Lower lobe of right lung (tissue), 2 donors: ENCODE results near the gene TRAF3IP3. TPM values are rescaled to one million over a fixed set of nuclear protein-coding genes. Genes with fewer than 3 reads are reported as not detected.

Source experiments
- ATAC-seq, 2 donors: fragments of 200-7000 bp; cut with Tn5 transposase; one replicate each; pipeline ENCODE4 v1.9.1; 2020 to 2022; ENCODE audit warnings: mild to moderate bottlenecking in 2 of 2, moderate library complexity in 2 of 2
- DNase-seq: peaks from one replicate; pipeline ENCODE4 v3.0.0-alpha.2; 2020
- H3K27ac ChIP-seq: fragments of 200-600 bp; one replicate; pipeline ENCODE4 v1.8.0; 2022
- H3K27me3 ChIP-seq: fragments of 200-600 bp; one replicate; pipeline ENCODE4 v1.8.0; 2022; ENCODE audit warnings: low read depth
- H3K36me3 ChIP-seq: fragments of 200-600 bp; one replicate; pipeline ENCODE4 v1.8.0; 2022; ENCODE audit warnings: mild to moderate bottlenecking
- H3K4me1 ChIP-seq: fragments of 200-600 bp; one replicate; pipeline ENCODE4 v1.8.0; 2022
- H3K4me3 ChIP-seq: fragments of 200-600 bp; one replicate; pipeline ENCODE4 v1.8.0; 2022; ENCODE audit warnings: mild to moderate bottlenecking
- H3K9me3 ChIP-seq: fragments of 200-600 bp; one replicate; pipeline ENCODE4 v1.8.0; 2022
- CTCF ChIP-seq: fragments of 200-600 bp; IDR thresholded peaks from one replicate; pipeline ENCODE4 v1.8.0; 2022; ENCODE audit warnings: antibody characterized with exemption, mild to moderate bottlenecking
- intact Hi-C: fragments of 100-400 bp; cut with DNase I; formaldehyde crosslinking; loops from one replicate; pipeline ENCODE4 v1.11.0; 2022
- total RNA-seq: library from RNA; stranded (reverse); fragmentation: NEBNext Ultra II Directional; extraction: Animal tissue kit (Norgen Biotek cat#: 25700); gene quantifications from one replicate; pipeline ENCODE4 v1.2.1, GENCODE V29; 2021
- donor health status: DM: no; HTN: yes; CAD: no; lungs with severe emphysema.

Gene TRAF3IP3
- total RNA-seq, 1 donor from 2014 or later = 12.4 TPM

- no peak overlapping the region for H3K4me3 ChIP-seq
- no peak for DNase-seq
Observed at GRCh38 chr1:209800984-209801834, 45.4 kb downstream of the TRAF3IP3 start.

GRCh38 chr1:209802117-209802779 lies 46.4 kb downstream of the TRAF3IP3 start:
- DNase-seq (no peak), ATAC-seq (no peak)
- Histone ChIP-seq H3K27me3 (no peaks in the 10 kb centered on the region), H3K36me3 (no peaks in the 10 kb centered on the region), H3K4me3 (no peak overlapping the region), H3K9me3 (no peaks in the 10 kb centered on the region), H3K27ac (no peak overlapping the region), H3K4me1 (peaks cover 11% of the 10 kb centered on the region)
- intact Hi-C loops = no loop called here
- no peak for TF ChIP-seq CTCF

More at GRCh38 chr1:209800984-209801834, 45.4 kb downstream of the TRAF3IP3 start:
- Histone ChIP-seq H3K27ac (no peak overlapping the region), H3K27me3 (no peaks in the 10 kb centered on the region), H3K4me1 (peaks cover 7% of the 10 kb centered on the region), H3K36me3 (no peaks in the 10 kb centered on the region), H3K9me3 (no peaks in the 10 kb centered on the region)
- intact Hi-C loops = no loop called here
- no peak for ATAC-seq
- no peak for TF ChIP-seq CTCF

- TF ChIP-seq CTCF = no peak
- no peaks in the 10 kb centered on the region for H3K9me3 ChIP-seq
- H3K4me1 ChIP-seq = peaks cover 11% of the 10 kb centered on the region
- no peak overlapping the region for H3K27ac ChIP-seq
- DNase-seq = no peak
- H3K4me3 ChIP-seq = no peak overlapping the region
- no peaks in the 10 kb centered on the region for H3K27me3 ChIP-seq
- no peak for ATAC-seq
- intact Hi-C loops = no loop called here
- H3K36me3 ChIP-seq = no peaks in the 10 kb centered on the region
Observed at GRCh38 chr1:209802780-209803152, 46.9 kb downstream of the TRAF3IP3 start.

GRCh38 chr1:209803568-209803967 lies 47.7 kb downstream of the TRAF3IP3 start:
- Histone ChIP-seq H3K4me1 (peaks cover 11% of the 10 kb centered on the region), H3K9me3 (no peaks in the 10 kb centered on the region), H3K27ac (no peak overlapping the region), H3K27me3 (no peaks in the 10 kb centered on the region), H3K4me3 (no peak overlapping the region), H3K36me3 (no peaks in the 10 kb centered on the region)
- intact Hi-C loops = no loop called here
- ATAC-seq = no peak
- no peak for TF ChIP-seq CTCF
- no peak for DNase-seq

GRCh38 chr1:209805341-209805781 lies 49.5 kb downstream of the TRAF3IP3 start:
- no peak for TF ChIP-seq CTCF
- DNase-seq (peak; percentile 57), ATAC-seq (peak; percentile 58 to 63)
- Histone ChIP-seq H3K4me1 (peaks cover 11% of the 10 kb centered on the region), H3K9me3 (no peaks in the 10 kb centered on the region), H3K4me3 (peak overlapping the region; percentile 61), H3K27me3 (no peaks in the 10 kb centered on the region), H3K36me3 (no peaks in the 10 kb centered on the region), H3K27ac (peak overlapping the region; percentile 82)
- intact Hi-C loops = no loop called here
